ENCODE measurements around the gene GALK2.
"Not testable (repeated sequence)": the region's sequence is repeated elsewhere in the genome, so short reads cannot be mapped to it uniquely, and the experiment has no call there.

Gene GALK2

DNA sequence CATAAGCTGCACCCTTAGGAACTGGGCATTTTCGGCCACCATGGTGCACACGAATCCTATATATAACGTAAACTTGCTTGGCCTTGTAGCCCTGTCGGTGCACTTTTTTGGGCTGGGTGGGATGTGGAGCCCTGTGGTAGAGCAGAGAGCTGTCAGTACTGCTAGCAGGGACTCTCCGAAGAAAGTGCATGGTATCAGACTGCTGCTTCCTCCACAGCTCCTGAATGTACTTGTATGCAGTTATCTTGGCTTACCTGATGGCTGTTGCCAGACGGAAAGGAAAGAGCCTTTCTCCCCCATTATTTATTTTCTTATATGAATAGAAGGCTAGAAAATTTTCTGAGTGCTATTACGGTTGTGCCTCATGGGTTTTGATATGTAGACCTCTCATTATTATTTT lies 8.4 kb downstream of the GALK2 start:
- TF ChIP-seq, protein P1, sequence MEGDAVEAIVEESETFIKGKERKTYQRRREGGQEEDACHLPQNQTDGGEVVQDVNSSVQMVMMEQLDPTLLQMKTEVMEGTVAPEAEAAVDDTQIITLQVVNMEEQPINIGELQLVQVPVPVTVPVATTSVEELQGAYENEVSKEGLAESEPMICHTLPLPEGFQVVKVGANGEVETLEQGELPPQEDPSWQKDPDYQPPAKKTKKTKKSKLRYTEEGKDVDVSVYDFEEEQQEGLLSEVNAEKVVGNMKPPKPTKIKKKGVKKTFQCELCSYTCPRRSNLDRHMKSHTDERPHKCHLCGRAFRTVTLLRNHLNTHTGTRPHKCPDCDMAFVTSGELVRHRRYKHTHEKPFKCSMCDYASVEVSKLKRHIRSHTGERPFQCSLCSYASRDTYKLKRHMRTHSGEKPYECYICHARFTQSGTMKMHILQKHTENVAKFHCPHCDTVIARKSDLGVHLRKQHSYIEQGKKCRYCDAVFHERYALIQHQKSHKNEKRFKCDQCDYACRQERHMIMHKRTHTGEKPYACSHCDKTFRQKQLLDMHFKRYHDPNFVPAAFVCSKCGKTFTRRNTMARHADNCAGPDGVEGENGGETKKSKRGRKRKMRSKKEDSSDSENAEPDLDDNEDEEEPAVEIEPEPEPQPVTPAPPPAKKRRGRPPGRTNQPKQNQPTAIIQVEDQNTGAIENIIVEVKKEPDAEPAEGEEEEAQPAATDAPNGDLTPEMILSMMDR (IDR thresholded peaks at IDR 0.05; ENCODE audit: low read length, missing control alignments), result no peak
- no peak overlapping the region for H3K4me3 ChIP-seq (replicated peaks; ENCODE audit: low read depth, low read length)
- no peak for DNase-seq (ENCODE audit: low read depth)

DNA sequence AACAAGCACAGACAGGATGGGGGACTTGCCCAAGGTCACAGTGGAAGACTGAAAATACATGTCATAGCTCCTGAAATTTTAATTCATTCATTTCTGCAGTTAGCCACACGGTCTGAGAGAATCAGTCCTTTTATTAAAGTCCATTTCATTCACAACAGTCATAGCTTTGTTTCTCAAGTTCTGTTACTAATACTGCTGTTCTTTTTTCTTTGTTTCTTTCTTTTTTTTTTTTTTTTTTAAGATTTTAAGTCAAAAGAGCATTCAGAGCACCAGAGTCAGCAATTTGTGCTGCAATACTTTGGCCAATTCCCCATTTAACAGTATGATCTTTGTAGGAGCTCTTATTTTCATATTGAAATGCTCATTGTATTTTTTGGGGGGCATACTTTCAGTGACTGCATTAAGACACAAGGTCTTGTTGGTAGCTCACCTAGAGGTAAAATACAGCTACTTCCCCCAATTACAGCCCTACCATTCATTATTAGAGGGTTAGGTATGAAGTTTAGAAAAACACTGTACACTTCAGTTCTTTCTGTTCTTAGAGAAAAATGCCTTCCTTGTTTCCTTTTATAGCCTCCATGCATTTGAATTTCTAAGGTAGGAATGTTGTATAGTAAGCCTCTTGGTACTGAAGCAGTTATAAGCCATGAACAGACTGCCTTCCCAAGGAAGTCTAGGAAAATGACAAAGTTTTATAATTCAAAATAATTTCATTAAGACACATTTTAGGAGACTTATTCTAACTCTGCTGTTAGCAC lies 9.6 kb downstream of the GALK2 start:
- H3K4me3 ChIP-seq (replicated peaks; ENCODE audit: low read depth, low read length), result no peak overlapping the region
- TF ChIP-seq, protein P1 (IDR thresholded peaks at IDR 0.05; ENCODE audit: low read length, missing control alignments), result no peak
- DNase-seq (ENCODE audit: low read depth), result no peak

DNA sequence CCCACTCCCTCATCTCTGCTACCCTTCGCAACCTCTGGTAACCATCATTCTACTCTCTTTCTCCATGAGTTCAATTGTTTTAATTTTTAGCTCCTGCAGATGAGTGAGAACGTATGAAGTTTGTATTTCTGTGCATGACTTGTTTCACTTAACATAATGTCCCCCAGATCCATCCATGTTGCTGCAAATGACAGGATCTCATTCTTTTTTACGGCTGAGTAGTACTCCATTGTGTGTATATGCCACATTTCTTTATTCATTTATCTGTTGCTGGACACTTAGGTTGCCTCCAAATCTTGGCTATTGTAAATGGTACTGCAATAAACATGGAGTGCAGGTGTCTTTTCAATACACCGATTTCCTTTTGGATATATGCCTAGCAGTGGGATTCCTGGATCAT lies 12.1 kb downstream of the GALK2 start:
- no peak for DNase-seq (ENCODE audit: low read depth)
- no peak overlapping the region for H3K4me3 ChIP-seq (replicated peaks; ENCODE audit: low read depth, low read length)
- TF ChIP-seq, protein P1 (IDR thresholded peaks at IDR 0.05; ENCODE audit: low read length, missing control alignments), result no peak

DNA sequence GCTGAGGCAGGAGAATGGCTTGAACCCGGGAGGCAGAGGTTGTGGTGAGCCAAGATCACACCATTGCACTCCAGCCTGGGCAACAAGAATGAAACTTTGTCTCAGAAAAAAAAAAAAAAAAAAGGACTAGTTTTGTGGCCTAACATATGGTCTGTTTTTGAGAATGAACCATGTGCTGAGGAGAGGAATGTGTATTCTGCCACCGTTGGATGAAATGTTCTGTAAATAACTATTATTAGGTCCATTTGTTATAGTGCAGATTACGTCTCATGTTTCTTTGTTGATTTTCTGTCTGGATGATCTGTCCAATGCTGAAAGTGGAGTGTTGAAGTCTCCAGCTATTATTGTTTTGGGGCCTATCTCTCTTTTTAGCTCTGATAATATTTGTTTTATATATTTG lies 13.7 kb downstream of the GALK2 start:
- not testable (repeated sequence) for DNase-seq (ENCODE audit: low read depth); H3K4me3 ChIP-seq (replicated peaks; ENCODE audit: low read depth, low read length)

DNA sequence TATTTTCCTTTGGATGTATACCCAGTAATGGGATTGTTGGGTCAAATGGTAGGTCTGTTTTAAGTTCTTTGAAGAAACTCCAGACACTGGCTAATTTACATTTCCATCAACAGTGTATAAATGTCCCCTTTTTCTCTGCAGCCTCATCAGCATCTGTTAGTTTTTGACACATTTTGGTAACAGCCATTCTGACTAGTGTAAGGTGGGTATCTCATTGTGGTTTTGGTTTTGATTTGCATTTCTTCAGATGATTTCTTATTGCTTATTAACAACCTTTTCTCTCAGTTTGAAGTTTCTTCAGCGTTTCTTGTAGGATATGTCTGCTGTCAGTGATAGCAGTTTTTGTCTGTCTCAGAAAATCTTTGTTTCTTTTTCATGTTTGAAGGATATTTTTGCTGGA lies 15.4 kb downstream of the GALK2 start:
- DNase-seq (ENCODE audit: low read depth), result no peak
- TF ChIP-seq, protein P1 (IDR thresholded peaks at IDR 0.05; ENCODE audit: low read length, missing control alignments), result no peak
- no peak overlapping the region for H3K4me3 ChIP-seq (replicated peaks; ENCODE audit: low read depth, low read length)

DNA sequence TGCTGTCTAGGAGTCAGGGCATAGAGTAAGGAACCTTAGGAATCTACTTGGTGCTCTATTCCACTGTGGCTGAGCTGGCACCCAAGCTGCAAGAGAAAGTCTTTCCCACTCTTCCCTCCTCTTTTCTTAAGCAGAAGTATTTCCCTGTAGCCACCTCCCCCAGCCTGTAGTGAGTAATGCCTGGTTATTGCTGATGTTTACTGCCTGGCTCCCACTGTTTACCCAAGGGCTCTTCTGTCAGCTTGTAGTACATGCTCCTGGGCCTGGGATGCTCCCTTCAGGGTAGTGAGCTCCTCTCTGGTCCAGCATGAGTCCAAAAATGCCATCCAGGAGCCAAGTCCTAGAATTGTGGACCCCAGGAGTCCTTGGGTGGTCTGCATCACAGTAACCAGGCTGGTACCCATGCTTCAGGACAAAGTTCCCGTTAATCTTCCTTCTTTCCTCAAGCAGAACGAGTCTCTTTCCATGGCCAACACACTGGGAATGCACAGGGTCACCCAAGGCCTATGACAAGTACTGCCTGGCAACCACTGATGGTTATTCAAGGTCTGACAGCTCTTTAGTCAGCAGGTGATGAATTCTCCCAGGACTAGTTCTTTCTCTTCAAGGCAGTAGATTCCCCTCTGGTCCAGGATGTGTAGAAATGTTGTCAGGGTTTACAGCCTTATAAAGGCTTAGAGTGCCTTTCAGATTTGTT lies 17.6 kb downstream of the GALK2 start:
- peak; percentile 30 for DNase-seq (ENCODE audit: low read depth)
- TF ChIP-seq, protein P1 (IDR thresholded peaks at IDR 0.05; ENCODE audit: low read length, missing control alignments), result no peak

DNA sequence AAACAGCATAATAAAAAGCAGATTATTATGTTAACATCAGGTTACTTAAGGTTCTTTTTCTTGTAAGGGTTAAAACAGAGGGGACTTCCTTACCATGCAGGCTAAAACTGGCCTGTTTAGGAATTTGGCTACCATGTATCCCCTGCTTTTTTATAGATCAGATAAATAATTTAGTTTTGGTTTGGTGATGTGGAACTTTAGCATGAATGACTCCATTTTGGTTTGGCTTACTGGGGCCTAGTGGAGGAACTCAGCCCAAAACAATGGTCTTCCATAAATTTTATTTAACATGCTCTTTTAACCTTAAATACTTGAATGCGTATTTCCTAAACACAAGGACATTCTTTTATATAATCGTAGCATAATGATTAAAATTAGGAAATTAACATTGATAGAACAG lies 18.9 kb downstream of the GALK2 start:
- DNase-seq (ENCODE audit: low read depth), result no peak
- TF ChIP-seq, protein P1 (IDR thresholded peaks at IDR 0.05; ENCODE audit: low read length, missing control alignments), result no peak
- H3K4me3 ChIP-seq (replicated peaks; ENCODE audit: low read depth, low read length), result no peak overlapping the region

More for the DNA sequence above, 17.6 kb downstream of the GALK2 start:
- H3K4me3 ChIP-seq (replicated peaks; ENCODE audit: low read depth, low read length), result no peak overlapping the region

Data from fibroblast of pulmonary artery (primary cell).